Panc1 (cell line): ENCODE data around the gene IGFN1. TPM values are rescaled to one million over a fixed set of nuclear protein-coding genes. Genes with fewer than 3 reads are reported as not detected.

Experiments
- ATAC-seq: fragments of 200-7000 bp; cut with Tn5 transposase; 2 replicates; pipeline ENCODE4 v1.9.1; 2020; ENCODE audit warnings: mild to moderate bottlenecking, moderate library complexity
- BruUV-seq: library from RNA; stranded (reverse); fragments of 400-500 nt; replicated peaks from 2 replicates; lab custom pipeline; 2021; lab: Mats Ljungman, UMichigan
- CTCF ChIA-PET: fragments of 300-600 bp; sonication (Branson Sonifier 250); formaldehyde crosslinking; loops from one replicate; lab custom pipeline; 2022; ENCODE audit warnings: antibody characterized with exemption; lab: Charles Lee
- POLR2A ChIA-PET: fragments of 300-600 bp; sonication (Branson Sonifier 250); formaldehyde crosslinking; loops from one replicate; lab custom pipeline; 2022; ENCODE audit warnings: antibody characterized with exemption; lab: Charles Lee
- DNase-seq: peaks from one replicate; pipeline ENCODE4 v3.0.0-alpha.2; 2010; ENCODE audit warnings: low read depth, low spot score
- H3K27ac ChIP-seq: 2 replicates; pipeline ENCODE4 v1.5.1; 2011; ENCODE audit warnings: mild to moderate bottlenecking, low read length, inconsistent platforms
- H3K27me3 ChIP-seq: fragments of 200-500 bp; sonication (Bioruptor generic); 2 replicates; pipeline ENCODE4 v1.6.0; 2014; ENCODE audit warnings: low read length, inconsistent platforms; ENCODE audit not compliant: control insufficient read depth, insufficient read depth
- H3K36me3 ChIP-seq: fragments of 200-500 bp; sonication (Bioruptor generic); 2 replicates; pipeline ENCODE4 v1.5.1; 2014; ENCODE audit warnings: inconsistent platforms, mild to moderate bottlenecking, low read length, moderate library complexity; ENCODE audit not compliant: control insufficient read depth, insufficient read depth
- H3K4me1 ChIP-seq: 2 replicates; pipeline ENCODE4 v1.5.1; 2011; ENCODE audit warnings: inconsistent platforms, mild to moderate bottlenecking, low read length, moderate library complexity; ENCODE audit not compliant: control insufficient read depth, insufficient read depth
- H3K4me3 ChIP-seq, 2 experiments: 2 replicates each; pipeline ENCODE4 v1.5.1; 2011 to 2012; ENCODE audit warnings: low read depth in 2 of 2, low read length in 2 of 2, mild to moderate bottlenecking in 2 of 2, inconsistent platforms in 1 of 2, moderate library complexity in 1 of 2
- H3K9me3 ChIP-seq: fragments of 200-500 bp; sonication (Bioruptor generic); 2 replicates; pipeline ENCODE4 v1.5.1; 2014; ENCODE audit warnings: low read depth, mild to moderate bottlenecking, inconsistent platforms, low read length, moderate library complexity; ENCODE audit not compliant: control insufficient read depth, insufficient read depth
- CTCF ChIP-seq: fragments of 450-650 bp; IDR thresholded peaks from 2 replicates; pipeline ENCODE4 v1.5.1; 2017; ENCODE audit warnings: mild to moderate bottlenecking
- POLR2AphosphoS5 ChIP-seq: IDR thresholded peaks from 2 replicates; pipeline ENCODE4 v1.6.1; 2012; ENCODE audit warnings: mild to moderate bottlenecking, low read depth, low read length, moderate library complexity
- REST ChIP-seq, 2 experiments: IDR thresholded peaks; 2 replicates each; pipeline ENCODE4 v1.6.1; 2011 to 2012; ENCODE audit warnings: low read depth in 2 of 2, control low read depth in 1 of 2, low read length in 1 of 2, mild to moderate bottlenecking in 1 of 2, moderate library complexity in 1 of 2; ENCODE audit not compliant: insufficient read depth in 1 of 2
- SIN3A ChIP-seq: IDR thresholded peaks from 2 replicates; pipeline ENCODE4 v1.6.1; 2012; ENCODE audit warnings: low read depth, mild to moderate bottlenecking, low read length, moderate library complexity, borderline replicate concordance; ENCODE audit not compliant: insufficient read depth
- TCF7L2 ChIP-seq: IDR thresholded peaks from 2 replicates; pipeline ENCODE4 v1.6.1; 2011; ENCODE audit warnings: mild to moderate bottlenecking, low read depth, low read length, inconsistent platforms
- in situ Hi-C: cut with HindIII; loops from 2 replicates; pipeline ENCODE4 v1.10.0; 2016; ENCODE audit warnings: low sequenced_read_pairs, low pct_unique_long_range_greater_than_20kb
- intact Hi-C: fragments of 100-400 bp; cut with micrococcal nuclease; formaldehyde crosslinking; loops from one replicate; pipeline ENCODE4 v1.10.0; 2022; ENCODE audit not compliant: unreplicated experiment
- total RNA-seq: library from RNA; stranded (reverse); gene quantifications from one replicate; pipeline ENCODE4 v1.2.1, GENCODE V29; 2021; ENCODE audit not compliant: unreplicated experiment

Gene IGFN1
- total RNA-seq, 1 experiment from 2014 or later = not detected

GRCh38 chr1:201270616-201271390, 80.2 kb downstream of the IGFN1 start:
- ATAC-seq (no peak), DNase-seq (no peak)
- intact Hi-C loops = no loop called here
- in situ Hi-C loops = no loop called here
- TF ChIP-seq TCF7L2 = no peak
- TF ChIP-seq CTCF = no peak
- no peak for TF ChIP-seq SIN3A
- no peak for TF ChIP-seq REST (IDR thresholded peaks at IDR 0.05; ENCODE audit: insufficient read depth in 1 of 2, low read depth in 2 of 2, low read length in 1 of 2)
- no peak for TF ChIP-seq POLR2AphosphoS5
- Histone ChIP-seq H3K4me1 (no peaks in the 10 kb centered on the region; the same call in 1 of the 2 replicates), H3K27me3 (peaks cover 4% of the 10 kb centered on the region; the same call in 1 of the 2 replicates), H3K27ac (no peak overlapping the region), H3K36me3 (no peaks in the 10 kb centered on the region), H3K4me3 (no peak overlapping the region), H3K9me3 (no peaks in the 10 kb centered on the region)
- CTCF ChIA-PET = no interaction called here
- BruUV-seq = no TSS peak
- POLR2A ChIA-PET = no interaction called here

- ATAC-seq = no peak
- POLR2A ChIA-PET = no interaction called here
- Histone ChIP-seq H3K4me3 (no peak overlapping the region), H3K27me3 (no peaks in the 10 kb centered on the region), H3K9me3 (no peaks in the 10 kb centered on the region), H3K36me3 (no peaks in the 10 kb centered on the region), H3K27ac (no peak overlapping the region), H3K4me1 (no peaks in the 10 kb centered on the region; the same call in 1 of the 2 replicates)
- in situ Hi-C loops (no loop called here), intact Hi-C loops (no loop called here)
- CTCF ChIA-PET = no interaction called here
- no peak for DNase-seq
- TF ChIP-seq SIN3A (no peak), TCF7L2 (no peak), REST (IDR thresholded peaks at IDR 0.05; ENCODE audit: insufficient read depth in 1 of 2, low read depth in 2 of 2, low read length in 1 of 2) (no peak), POLR2AphosphoS5 (no peak), CTCF (no peak)
- BruUV-seq = no TSS peak
Observed at GRCh38 chr1:201272799-201273198, 82.2 kb downstream of the IGFN1 start.
